Measurements from ENCODE around the gene PACSIN2. TPM values are rescaled to one million over a fixed set of nuclear protein-coding genes. Genes with fewer than 3 reads are reported as not detected.

PACSIN2 gene
- total RNA-seq, 1 donor from 2014 or later = 56.6 TPM

DNA sequence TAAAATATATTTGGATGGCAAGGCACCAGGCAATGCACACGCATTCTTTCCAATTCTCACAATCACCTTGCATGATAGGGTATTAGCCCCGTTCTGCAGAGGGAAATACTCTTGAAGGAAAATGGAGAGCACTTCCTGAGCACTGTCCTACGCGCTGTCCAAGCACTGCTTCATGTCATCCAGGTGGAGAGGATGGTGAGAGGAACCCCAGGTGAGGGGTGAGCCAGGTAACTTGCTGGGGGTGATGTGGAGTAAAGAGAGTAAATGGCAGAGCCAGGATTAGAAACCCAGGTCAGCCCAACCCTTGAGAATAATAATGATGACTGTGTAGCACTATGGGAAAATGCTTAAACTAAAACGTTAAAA lies 711 bp upstream of the PACSIN2 start:
- H3K27ac Mint-ChIP-seq = peak overlapping the region; percentile 86
- peak overlapping the region; percentile 93 for H3K4me3 Mint-ChIP-seq

DNA sequence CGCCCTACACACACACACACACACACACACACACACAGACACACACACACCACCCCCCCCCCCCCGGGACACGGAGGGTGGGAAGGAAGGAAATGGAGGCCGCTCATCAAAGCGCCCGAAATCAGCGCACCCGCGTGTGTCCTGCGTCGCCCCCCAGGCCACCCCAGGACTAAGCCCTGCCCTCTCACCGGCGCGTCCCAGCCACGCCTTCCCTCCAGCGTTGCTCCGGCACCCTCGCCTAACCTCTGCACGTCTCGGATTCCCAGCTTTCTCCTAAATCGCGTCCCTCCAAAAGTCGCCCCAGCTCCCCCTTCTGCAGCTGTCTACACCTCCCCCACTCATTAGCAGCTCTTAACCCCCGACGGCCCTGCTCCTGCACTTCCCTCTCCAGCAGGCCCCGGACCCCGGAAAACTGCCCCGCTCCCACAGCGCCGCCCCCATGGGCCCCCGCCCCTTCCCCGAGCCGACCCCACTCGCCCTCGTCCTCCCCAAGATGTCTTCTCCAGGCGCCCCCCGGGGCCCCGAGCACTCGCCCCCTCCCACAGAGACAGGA lies 557 bp downstream of the PACSIN2 start:
- no peaks in the 10 kb centered on the region for H3K36me3 Mint-ChIP-seq
- H3K4me3 Mint-ChIP-seq = peak overlapping the region; percentile 93
- H3K27ac Mint-ChIP-seq = peak overlapping the region; percentile 92
- TF ChIP-seq CTCF (IDR thresholded peaks at IDR 0.05; ENCODE audit: unreplicated experiment) = no peak
- H3K9me3 Mint-ChIP-seq = no peaks in the 10 kb centered on the region
- DNase-seq (ENCODE audit: low spot score in 2 of 2, unreplicated experiment in 2 of 2) = peak; percentile 39 to 54
- H3K4me1 Mint-ChIP-seq = peaks cover 30% of the 10 kb centered on the region
- H3K27me3 Mint-ChIP-seq (ENCODE audit: low read depth) = no peaks in the 10 kb centered on the region

More for the DNA sequence above, 711 bp upstream of the PACSIN2 start:
- H3K4me1 Mint-ChIP-seq = peaks cover 28% of the 10 kb centered on the region
- H3K27me3 Mint-ChIP-seq (ENCODE audit: low read depth) = no peaks in the 10 kb centered on the region
- no peak for TF ChIP-seq CTCF (IDR thresholded peaks at IDR 0.05; ENCODE audit: unreplicated experiment)
- H3K9me3 Mint-ChIP-seq = no peaks in the 10 kb centered on the region
- no peaks in the 10 kb centered on the region for H3K36me3 Mint-ChIP-seq
- DNase-seq (ENCODE audit: low spot score in 2 of 2, unreplicated experiment in 2 of 2) = no peak

DNA sequence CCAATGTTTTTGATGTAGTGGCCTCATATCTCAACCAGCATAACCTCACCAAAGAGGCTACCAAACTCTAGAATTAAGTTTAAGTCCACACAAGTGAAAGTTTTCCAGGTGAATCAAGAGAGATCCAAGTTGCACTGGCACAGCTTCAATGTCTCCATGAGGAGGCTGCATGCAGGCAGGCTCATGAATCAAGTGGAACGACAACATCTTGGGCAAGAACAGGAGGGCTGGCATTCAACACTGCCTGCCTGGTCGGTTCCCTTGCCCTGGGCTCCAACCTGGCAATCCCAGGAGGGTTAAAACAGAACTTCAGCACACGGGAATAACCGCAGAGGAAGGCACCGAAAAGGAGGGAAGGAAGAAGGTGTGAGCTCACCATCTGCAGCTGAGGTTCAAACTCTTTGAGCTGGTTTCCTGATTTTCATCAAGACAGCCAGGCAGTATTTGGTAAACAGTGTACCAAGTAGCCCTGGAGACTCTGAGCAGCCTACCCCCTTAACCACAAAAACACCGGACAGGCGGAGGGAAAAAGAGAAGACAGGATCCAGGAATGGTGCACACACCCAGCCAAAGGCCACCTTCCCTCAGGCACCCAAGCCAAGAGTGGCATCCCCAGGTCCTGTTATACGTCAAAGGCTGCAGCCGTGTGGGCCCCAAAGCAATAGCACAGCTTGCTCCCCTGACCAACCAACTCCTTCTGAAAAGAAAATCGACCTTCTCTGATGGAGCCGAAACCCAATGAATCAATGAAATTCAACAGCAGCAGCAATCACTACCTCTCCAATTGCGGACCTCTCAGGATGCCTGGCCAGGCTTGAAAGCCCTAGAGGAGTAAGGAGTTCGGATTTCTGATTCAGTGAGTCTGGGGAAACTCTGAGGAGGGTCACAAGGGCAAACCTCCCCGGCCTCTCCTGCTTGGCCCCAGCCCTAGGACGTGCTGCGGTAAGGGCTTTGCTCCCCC lies 1.3 kb downstream of the PACSIN2 start:
- Mint-ChIP-seq H3K9me3 (no peaks in the 10 kb centered on the region), H3K27me3 (ENCODE audit: low read depth) (no peaks in the 10 kb centered on the region), H3K27ac (peak overlapping the region; percentile 92), H3K4me1 (peaks cover 33% of the 10 kb centered on the region), H3K36me3 (no peaks in the 10 kb centered on the region), H3K4me3 (peak overlapping the region; percentile 93)
- no peak for TF ChIP-seq CTCF (IDR thresholded peaks at IDR 0.05; ENCODE audit: unreplicated experiment)
- DNase-seq (ENCODE audit: low spot score in 2 of 2, unreplicated experiment in 2 of 2) = no peak

DNA sequence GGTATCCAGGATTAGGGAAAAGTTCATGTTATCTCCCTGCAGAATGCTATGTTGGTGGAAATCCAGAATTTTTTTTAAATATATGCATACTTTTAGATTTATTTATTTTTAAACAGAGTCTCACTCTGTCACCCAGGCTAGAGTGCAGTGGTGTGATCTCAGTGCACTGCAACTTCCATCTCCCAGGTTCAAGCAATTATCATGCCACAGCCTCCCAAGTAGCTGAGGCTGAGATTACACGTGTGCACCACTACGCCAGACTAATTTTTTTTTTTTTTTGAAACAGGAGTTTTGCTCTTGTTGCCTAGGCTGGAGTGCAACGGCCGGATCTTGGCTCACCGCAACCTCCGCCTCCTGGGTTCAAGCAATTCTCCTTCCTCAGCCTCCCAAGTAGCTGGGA lies 2.6 kb downstream of the PACSIN2 start:
- H3K4me1 Mint-ChIP-seq = peaks cover 40% of the 10 kb centered on the region
- no peak for TF ChIP-seq CTCF (IDR thresholded peaks at IDR 0.05; ENCODE audit: unreplicated experiment)
- H3K27me3 Mint-ChIP-seq (ENCODE audit: low read depth) = no peaks in the 10 kb centered on the region
- no peak overlapping the region for H3K27ac Mint-ChIP-seq
- no peak for DNase-seq (ENCODE audit: low spot score in 2 of 2, unreplicated experiment in 2 of 2)
- no peaks in the 10 kb centered on the region for H3K9me3 Mint-ChIP-seq
- no peak overlapping the region for H3K4me3 Mint-ChIP-seq
- no peaks in the 10 kb centered on the region for H3K36me3 Mint-ChIP-seq

GRCh38 chr22:43011079-43011478 lies 3.9 kb downstream of the PACSIN2 start:
- no peak for TF ChIP-seq CTCF (IDR thresholded peaks at IDR 0.05; ENCODE audit: unreplicated experiment)
- H3K4me1 Mint-ChIP-seq = peaks cover 41% of the 10 kb centered on the region
- DNase-seq (ENCODE audit: low spot score in 2 of 2, unreplicated experiment in 2 of 2) = no peak
- H3K4me3 Mint-ChIP-seq = no peak overlapping the region
- peak overlapping the region; percentile 95 for H3K27ac Mint-ChIP-seq
- H3K27me3 Mint-ChIP-seq (ENCODE audit: low read depth) = no peaks in the 10 kb centered on the region
- no peaks in the 10 kb centered on the region for H3K9me3 Mint-ChIP-seq
- no peaks in the 10 kb centered on the region for H3K36me3 Mint-ChIP-seq

Measured in mesothelial cell of epicardium (in vitro differentiated cells).